Panc1 (cell line): ENCODE measurements around the gene NT5E.

Source experiments
- CTCF ChIP-seq: fragments of 450-650 bp; IDR thresholded peaks from 2 replicates; pipeline ENCODE4 v1.5.1; 2017; ENCODE audit warnings: mild to moderate bottlenecking
- POLR2AphosphoS5 ChIP-seq: IDR thresholded peaks from 2 replicates; pipeline ENCODE4 v1.6.1; 2012; ENCODE audit warnings: mild to moderate bottlenecking, low read depth, low read length, moderate library complexity
- TCF7L2 ChIP-seq: IDR thresholded peaks from 2 replicates; pipeline ENCODE4 v1.6.1; 2011; ENCODE audit warnings: mild to moderate bottlenecking, low read depth, low read length, inconsistent platforms

- no peak for TF ChIP-seq CTCF
- TF ChIP-seq POLR2AphosphoS5 = no peak
- no peak for TF ChIP-seq TCF7L2
Observed at GRCh38 chr6:85458184-85458583, 8.3 kb downstream of the NT5E start.
